ENCODE measurements around the gene STMP1. TPM values are rescaled to one million over a fixed set of nuclear protein-coding genes. Genes with fewer than 3 reads are reported as not detected.

The STMP1 gene
- total and polyA plus RNA-seq, 2 of the 8 experiments (the other 6 are each of a cell fraction or from before 2014, with no cell fraction given), result 22.7 to 36.7 TPM

- TF ChIP-seq KDM1A (IDR thresholded peaks at IDR 0.05; ENCODE audit: borderline replicate concordance, low read length) (no peak), NRF1 (IDR thresholded peaks at IDR 0.05; ENCODE audit: low read depth, low read length) (no peak), SP1 (IDR thresholded peaks at IDR 0.05; ENCODE audit: low read depth, low read length) (no peak)
Measured at GRCh38 chr7:135706038-135706742, 43.9 kb downstream of the STMP1 start (continued).

All from H1 (cell line).